ENCODE measurements around the gene IFNGR2.

The IFNGR2 gene

DNA sequence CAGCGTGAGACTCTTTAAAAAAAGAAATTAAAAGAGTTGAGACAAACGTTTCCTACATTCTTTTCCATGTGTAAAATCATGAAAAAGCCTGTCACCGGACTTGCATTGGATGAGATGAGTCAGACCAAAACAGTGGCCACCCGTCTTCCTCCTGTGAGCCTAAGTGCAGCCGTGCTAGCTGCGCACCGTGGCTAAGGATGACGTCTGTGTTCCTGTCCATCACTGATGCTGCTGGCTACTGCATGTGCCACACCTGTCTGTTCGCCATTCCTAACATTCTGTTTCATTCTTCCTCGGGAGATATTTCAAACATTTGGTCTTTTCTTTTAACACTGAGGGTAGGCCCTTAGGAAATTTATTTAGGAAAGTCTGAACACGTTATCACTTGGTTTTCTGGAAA is 47.2 kb upstream of the IFNGR2 start (continued):
- TF ChIP-seq SALL2 (tag by site-specific recombination; IDR thresholded peaks at IDR 0.05; ENCODE audit: borderline replicate concordance), result no peak
- TF ChIP-seq, protein P1, sequence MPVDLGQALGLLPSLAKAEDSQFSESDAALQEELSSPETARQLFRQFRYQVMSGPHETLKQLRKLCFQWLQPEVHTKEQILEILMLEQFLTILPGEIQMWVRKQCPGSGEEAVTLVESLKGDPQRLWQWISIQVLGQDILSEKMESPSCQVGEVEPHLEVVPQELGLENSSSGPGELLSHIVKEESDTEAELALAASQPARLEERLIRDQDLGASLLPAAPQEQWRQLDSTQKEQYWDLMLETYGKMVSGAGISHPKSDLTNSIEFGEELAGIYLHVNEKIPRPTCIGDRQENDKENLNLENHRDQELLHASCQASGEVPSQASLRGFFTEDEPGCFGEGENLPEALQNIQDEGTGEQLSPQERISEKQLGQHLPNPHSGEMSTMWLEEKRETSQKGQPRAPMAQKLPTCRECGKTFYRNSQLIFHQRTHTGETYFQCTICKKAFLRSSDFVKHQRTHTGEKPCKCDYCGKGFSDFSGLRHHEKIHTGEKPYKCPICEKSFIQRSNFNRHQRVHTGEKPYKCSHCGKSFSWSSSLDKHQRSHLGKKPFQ (tag by site-specific recombination; IDR thresholded peaks at IDR 0.05), result no peak
- TF ChIP-seq, protein P2, sequence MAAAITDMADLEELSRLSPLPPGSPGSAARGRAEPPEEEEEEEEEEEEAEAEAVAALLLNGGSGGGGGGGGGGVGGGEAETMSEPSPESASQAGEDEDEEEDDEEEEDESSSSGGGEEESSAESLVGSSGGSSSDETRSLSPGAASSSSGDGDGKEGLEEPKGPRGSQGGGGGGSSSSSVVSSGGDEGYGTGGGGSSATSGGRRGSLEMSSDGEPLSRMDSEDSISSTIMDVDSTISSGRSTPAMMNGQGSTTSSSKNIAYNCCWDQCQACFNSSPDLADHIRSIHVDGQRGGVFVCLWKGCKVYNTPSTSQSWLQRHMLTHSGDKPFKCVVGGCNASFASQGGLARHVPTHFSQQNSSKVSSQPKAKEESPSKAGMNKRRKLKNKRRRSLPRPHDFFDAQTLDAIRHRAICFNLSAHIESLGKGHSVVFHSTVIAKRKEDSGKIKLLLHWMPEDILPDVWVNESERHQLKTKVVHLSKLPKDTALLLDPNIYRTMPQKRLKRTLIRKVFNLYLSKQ (tag by site-specific recombination; IDR thresholded peaks at IDR 0.05; ENCODE audit: borderline replicate concordance), result no peak

GRCh38 chr21:33357177-33357576 is 46.0 kb upstream of the IFNGR2 start:
- peaks cover 28 to 30% of the 10 kb centered on the region in 2 experiments for H3K36me3 ChIP-seq (ENCODE audit: control insufficient read depth in 2 of 2, insufficient read depth in 1 of 2, low read length in 2 of 2)
- ChIA-PET CTCF (interaction anchor here (5.9 kb wide), 1 partner anchor 9 kb away, joined by 107 read pairs; no protein-coding TSS in a partner anchor), POLR2A (no interaction called here)

More at GRCh38 chr21:33357177-33357576, 46.0 kb upstream of the IFNGR2 start:
- H3K9me3 ChIP-seq (ENCODE audit: control insufficient read depth, insufficient read depth, low read depth, low read length), result no peaks in the 10 kb centered on the region
- no peak overlapping the region for H3K4me3 ChIP-seq (ENCODE audit: low read depth, low read length)
- TF ChIP-seq ZFHX2 (tag by site-specific recombination; conservative IDR thresholded peaks at IDR 0.05), result no peak
- TF ChIP-seq ZNF777 (tag by site-specific recombination; IDR thresholded peaks at IDR 0.05; ENCODE audit: borderline replicate concordance), result no peak
- TF ChIP-seq ZNF114 (tag by site-specific recombination; IDR thresholded peaks at IDR 0.05), result no peak
- no peak for TF ChIP-seq GLIS2 (tag by site-specific recombination; IDR thresholded peaks at IDR 0.05)
- TF ChIP-seq, protein P3, sequence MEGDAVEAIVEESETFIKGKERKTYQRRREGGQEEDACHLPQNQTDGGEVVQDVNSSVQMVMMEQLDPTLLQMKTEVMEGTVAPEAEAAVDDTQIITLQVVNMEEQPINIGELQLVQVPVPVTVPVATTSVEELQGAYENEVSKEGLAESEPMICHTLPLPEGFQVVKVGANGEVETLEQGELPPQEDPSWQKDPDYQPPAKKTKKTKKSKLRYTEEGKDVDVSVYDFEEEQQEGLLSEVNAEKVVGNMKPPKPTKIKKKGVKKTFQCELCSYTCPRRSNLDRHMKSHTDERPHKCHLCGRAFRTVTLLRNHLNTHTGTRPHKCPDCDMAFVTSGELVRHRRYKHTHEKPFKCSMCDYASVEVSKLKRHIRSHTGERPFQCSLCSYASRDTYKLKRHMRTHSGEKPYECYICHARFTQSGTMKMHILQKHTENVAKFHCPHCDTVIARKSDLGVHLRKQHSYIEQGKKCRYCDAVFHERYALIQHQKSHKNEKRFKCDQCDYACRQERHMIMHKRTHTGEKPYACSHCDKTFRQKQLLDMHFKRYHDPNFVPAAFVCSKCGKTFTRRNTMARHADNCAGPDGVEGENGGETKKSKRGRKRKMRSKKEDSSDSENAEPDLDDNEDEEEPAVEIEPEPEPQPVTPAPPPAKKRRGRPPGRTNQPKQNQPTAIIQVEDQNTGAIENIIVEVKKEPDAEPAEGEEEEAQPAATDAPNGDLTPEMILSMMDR (tag by site-specific recombination; IDR thresholded peaks at IDR 0.05), result no peak
- TF ChIP-seq FEZF1 (tag by site-specific recombination; IDR thresholded peaks at IDR 0.05), result no peak
- no peak for TF ChIP-seq ZNF404 (tag by site-specific recombination; IDR thresholded peaks at IDR 0.05)
- TF ChIP-seq ZNF510 (tag by site-specific recombination; IDR thresholded peaks at IDR 0.05; ENCODE audit: insufficient replicate concordance), result no peak
- TF ChIP-seq, protein P4, sequence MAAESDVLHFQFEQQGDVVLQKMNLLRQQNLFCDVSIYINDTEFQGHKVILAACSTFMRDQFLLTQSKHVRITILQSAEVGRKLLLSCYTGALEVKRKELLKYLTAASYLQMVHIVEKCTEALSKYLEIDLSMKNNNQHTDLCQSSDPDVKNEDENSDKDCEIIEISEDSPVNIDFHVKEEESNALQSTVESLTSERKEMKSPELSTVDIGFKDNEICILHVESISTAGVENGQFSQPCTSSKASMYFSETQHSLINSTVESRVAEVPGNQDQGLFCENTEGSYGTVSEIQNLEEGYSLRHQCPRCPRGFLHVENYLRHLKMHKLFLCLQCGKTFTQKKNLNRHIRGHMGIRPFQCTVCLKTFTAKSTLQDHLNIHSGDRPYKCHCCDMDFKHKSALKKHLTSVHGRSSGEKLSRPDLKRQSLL (tag by site-specific recombination; IDR thresholded peaks at IDR 0.05), result no peak
- no peak for TF ChIP-seq ZNF23 (tag by site-specific recombination; IDR thresholded peaks at IDR 0.05; ENCODE audit: borderline replicate concordance)
- no peak for TF ChIP-seq ZNF449 (tag by site-specific recombination; IDR thresholded peaks at IDR 0.05)
- no peak for TF ChIP-seq PRDM1 (tag by site-specific recombination; IDR thresholded peaks at IDR 0.05)
- no peak for TF ChIP-seq ZNF701 (tag by site-specific recombination; IDR thresholded peaks at IDR 0.05)
- TF ChIP-seq, protein P5, sequence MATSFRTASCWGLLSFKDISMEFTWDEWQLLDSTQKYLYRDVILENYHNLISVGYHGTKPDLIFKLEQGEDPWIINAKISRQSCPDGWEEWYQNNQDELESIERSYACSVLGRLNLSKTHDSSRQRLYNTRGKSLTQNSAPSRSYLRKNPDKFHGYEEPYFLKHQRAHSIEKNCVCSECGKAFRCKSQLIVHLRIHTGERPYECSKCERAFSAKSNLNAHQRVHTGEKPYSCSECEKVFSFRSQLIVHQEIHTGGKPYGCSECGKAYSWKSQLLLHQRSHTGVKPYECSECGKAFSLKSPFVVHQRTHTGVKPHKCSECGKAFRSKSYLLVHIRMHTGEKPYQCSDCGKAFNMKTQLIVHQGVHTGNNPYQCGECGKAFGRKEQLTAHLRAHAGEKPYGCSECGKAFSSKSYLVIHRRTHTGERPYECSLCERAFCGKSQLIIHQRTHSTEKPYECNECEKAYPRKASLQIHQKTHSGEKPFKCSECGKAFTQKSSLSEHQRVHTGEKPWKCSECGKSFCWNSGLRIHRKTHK (tag by site-specific recombination; IDR thresholded peaks at IDR 0.05), result no peak
- TF ChIP-seq ZNF704 (tag by site-specific recombination; IDR thresholded peaks at IDR 0.05), result no peak
- TF ChIP-seq TCF7L2 (IDR thresholded peaks at IDR 0.05; ENCODE audit: borderline replicate concordance, low read depth, low read length), result no peak
- TF ChIP-seq ZNF501 (tag by site-specific recombination; IDR thresholded peaks at IDR 0.05), result no peak
- no peak for TF ChIP-seq ZNF747 (tag by site-specific recombination; IDR thresholded peaks at IDR 0.05)
- TF ChIP-seq ZXDB (tag by site-specific recombination; IDR thresholded peaks at IDR 0.05), result no peak
- no peaks in the 10 kb centered on the region for H3K4me1 ChIP-seq (ENCODE audit: control insufficient read depth, insufficient read depth, low read length)
- no peak overlapping the region for H3K27ac ChIP-seq (ENCODE audit: extremely low read depth, low read depth, low read length)
